GM18873 (cell line): ENCODE data around the gene RNF144B.
"Not testable (repeated sequence)": the region's sequence is repeated elsewhere in the genome, so short reads cannot be mapped to it uniquely, and the experiment has no call there.

Source experiments
- ATAC-seq: cut with Tn5 transposase; IDR thresholded peaks from one replicate; pipeline ENCODE4 v1.9.1; 2021; ENCODE audit warnings: mild to moderate bottlenecking, moderate library complexity, moderate number of reproducible peaks; ENCODE audit not compliant: unreplicated experiment, low FRiP score

Gene RNF144B

DNA sequence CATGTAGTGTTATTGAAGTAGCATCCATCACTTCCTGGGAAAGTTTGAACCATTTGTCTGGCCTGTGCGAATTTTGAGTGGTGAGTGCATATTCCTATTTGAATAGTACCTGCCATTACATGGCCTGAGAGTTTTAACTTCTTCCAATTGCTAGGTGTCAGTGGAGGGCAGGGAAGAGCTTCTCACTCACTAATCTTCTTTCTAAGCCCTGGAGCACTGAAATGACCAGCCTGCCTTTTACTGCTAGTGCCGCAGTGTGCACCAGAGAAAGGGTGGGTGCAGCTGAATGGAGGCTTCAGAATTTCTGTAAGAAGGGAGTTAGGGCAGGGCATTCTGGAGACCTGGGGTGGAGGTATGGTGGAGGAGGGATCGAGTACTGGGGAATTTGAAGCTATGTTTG is 45.5 kb downstream of the RNF144B start:
- no peak for ATAC-seq

DNA sequence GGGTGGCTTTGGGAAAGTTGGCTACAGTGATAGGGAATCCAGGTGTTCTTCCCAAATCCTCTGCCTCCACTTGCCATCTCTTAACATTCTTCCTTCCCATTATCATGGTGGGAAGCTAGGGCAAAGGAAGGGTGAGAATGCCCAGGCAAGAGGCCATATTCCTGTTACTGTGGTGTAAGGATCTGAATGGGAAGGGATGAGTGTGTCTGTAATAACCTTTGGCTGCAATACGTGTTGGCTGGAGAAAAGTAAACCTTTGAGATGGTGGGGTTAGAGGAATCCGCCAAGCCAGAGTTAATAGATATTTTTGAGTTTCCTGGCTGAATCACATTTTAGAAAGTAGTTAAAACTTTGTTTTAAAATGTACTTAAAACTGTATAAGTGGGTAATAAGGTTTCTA is 45.9 kb downstream of the RNF144B start:
- ATAC-seq = no peak

DNA sequence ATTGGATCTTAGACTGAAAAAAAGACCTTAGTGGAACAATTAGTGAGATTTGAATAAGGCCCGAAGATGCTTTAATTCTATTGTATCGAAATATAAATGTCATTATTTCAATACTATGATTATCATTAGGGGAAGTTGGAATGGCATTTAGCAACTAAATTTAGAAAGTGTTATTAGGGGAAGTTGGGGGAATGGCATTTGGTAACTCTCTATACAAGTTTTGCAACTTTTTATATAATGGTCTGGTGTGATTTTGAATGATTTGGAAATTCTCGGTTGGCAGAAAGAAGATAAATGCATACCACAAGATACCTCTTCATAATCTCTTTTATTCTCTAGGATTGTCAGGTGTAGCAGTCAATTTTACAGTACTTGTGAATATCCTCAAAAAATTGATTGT is 49.2 kb downstream of the RNF144B start:
- ATAC-seq = no peak

DNA sequence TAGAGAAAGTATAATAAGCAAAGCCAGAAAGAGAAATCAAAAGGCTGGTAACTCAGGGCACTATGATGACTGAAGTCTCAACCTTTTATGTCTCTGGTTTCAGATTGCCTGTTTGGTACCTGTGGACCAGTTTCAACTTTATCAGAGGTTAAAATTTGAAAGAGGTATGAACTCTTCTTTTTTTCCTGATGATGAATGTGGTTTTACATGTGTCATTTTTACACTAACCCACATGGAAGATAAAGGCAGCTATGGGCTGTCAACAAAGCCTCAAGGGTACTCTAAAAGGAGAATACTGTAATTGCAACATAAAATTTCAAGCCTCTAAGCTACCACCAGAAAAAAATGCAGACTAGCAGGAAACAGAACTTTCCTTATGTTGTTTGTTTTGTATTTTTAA is 52.4 kb downstream of the RNF144B start:
- ATAC-seq = no peak

DNA sequence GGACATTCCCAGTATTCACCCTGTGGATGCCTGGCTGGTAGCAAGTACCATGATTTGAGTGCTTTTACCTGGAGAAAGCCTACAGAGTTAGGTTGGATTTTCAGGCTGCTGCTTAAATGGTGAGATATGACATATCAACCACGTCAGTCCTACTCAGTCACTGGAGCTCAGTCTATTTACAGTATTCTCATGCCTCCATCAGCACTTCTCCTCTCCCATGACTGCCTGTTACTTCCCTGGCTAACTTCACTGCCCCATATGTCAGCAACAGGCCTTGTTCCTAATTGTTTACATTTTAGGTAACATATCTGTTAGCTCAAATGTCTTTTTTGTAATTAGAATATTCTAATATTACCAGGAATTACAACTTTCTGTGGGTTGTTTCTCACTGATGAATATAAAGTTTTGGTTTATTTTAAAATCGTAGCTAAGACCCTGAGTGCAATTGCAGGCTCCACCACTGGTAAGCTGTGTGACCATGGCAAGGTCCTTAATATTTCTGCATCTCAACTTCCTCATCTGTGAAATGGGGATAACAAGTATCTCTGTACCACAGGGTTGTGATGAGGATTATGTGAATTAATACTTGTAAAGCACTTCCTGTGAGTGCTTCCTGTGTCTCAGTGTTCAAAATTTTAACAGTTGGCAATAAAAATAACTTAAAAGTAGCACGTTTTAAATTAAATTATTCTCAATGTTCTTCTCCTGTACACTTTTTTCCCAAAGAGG is 54.3 kb downstream of the RNF144B start:
- ATAC-seq = no peak

DNA sequence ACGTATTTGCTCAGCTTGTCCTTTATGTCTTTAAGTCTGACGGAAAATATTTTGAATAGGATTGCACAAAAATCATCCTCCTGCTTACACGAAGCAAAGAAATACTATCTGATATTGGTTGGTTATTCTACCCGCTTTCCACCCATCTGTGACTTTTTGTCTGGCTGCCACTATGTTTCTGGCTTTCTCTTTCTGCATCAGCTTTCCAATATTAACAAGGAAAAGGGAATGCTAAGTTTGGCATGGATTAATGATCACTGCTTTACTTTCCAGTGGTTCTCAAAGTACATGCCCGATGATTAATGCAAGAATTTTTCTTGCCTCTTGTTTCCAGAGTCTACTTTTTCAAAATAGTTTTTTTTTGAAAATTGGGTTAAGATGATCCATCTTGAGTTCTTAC is 57.0 kb downstream of the RNF144B start:
- ATAC-seq = no peak

DNA sequence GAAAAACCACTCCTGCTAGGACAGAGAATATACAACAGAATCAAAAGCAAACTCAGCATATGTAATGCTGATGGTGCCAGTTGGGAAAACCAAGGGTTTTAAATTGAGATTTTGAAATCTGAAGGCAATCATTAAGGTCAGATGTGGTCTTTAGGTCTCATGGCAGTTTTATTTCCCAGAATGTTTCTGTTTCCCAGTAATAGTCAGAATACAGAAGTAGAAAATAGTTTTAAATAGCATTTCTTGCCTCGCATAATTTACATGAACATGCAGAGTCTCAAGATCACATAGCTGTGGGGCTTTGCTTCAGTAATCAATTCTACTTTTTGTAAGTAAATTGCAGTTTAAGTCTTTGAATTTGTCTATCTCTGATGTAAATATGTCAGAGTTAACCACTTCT is 58.1 kb downstream of the RNF144B start:
- ATAC-seq = no peak

DNA sequence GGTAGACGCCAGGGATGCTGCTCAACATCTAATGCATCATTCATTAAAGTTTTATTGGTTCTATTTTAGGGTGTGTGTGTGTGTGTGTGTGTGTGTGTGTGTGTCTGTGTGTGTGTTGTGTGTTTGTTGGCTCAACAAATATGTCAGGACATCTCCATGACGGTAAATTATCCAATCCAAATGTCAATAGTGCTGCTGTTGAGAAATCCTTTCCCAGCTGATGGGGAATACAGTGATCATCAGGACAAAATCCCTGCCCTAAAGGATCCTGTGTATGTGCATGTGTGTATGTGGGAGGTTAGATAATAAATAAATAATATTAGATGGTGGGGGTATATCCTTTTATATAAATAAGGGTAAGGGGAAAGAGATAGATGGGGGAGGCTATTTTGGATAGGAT is 59.6 kb downstream of the RNF144B start:
- no peak for ATAC-seq

DNA sequence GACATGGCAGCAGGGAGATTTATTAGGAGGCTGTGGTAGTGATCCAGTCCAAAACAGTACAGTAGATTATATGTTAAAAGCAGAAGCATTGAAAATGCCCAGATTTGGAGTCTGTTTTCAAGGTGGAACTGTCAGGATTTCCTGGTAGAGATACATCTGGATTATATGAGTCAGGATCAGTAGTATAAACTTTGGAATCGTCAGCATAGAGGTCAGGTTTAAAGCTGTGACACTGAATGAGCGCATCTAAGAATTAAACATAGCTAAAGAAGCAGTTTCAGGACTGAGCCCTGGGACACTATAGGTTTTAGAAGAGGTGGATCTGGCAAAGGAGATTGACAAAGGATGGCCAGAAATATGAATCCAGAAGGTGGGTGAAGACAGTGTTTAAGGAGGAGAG is 60.4 kb downstream of the RNF144B start:
- ATAC-seq = no peak

DNA sequence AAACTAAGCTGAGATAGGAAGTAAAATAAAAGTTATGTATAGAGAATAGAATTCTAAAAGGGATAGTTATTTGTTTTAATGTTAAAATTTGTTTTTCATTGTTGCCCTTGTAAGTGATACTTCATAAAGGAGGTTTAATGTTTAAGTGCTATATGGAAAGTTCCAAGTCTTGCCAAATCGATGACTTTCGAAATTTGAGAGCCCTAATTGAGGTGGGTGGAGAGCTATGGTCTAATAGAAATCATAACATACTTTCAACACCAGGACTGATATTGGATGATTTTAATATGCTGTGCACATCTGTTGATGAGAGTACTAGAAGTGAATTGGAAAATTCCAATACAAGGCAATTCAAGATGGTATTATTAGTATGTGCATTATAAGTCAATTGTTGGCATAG is 64.6 kb downstream of the RNF144B start:
- ATAC-seq = no peak

DNA sequence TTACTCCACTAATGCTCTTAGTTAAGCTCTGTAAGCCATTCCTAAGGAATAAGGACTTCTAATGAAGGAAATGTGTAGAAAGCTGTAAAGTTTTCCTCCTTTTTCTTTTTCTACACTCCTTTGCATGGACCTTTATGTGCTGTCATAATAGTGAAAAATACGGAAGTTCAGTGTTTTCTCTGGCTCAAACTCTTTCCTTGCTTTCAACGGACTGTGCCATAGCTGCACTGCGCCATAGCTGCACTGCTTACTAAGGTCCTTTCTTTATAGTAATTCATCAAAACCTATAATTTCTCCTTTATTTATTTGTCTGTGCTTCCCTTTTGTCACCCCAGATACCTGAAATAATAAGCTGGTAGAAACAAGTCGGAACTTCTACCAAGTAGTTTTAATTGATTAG is 67.3 kb downstream of the RNF144B start:
- ATAC-seq = no peak

DNA sequence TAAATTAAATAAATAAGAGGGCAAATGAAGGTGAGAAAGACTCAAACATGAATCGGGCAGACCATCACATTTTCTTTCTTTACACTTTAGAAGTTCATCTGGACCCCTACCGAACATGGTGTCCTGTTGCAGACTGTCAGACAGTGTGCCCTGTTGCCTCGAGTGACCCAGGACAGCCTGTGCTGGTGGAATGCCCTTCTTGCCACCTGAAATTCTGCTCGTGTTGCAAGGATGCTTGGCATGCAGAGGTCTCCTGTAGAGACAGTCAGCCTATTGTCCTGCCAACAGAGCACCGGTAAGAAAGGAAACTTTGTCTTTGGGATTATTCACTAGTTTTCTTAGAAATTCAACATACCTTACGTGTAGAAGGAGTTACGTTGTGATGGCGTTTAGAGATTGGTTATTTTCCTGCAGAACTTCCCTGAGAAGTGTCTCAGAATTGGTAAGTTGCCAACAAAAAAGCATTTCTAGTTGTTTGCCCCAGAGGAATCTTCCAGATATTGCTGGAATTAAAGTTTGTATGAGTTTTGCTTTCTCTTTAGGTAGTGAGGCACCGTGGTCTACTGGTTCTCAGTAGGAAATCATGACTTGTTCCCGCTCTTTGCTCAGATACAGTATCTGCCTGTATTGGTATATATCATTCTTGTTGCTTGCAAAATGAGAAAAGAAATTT is 70.1 kb downstream of the RNF144B start:
- ATAC-seq = no peak

DNA sequence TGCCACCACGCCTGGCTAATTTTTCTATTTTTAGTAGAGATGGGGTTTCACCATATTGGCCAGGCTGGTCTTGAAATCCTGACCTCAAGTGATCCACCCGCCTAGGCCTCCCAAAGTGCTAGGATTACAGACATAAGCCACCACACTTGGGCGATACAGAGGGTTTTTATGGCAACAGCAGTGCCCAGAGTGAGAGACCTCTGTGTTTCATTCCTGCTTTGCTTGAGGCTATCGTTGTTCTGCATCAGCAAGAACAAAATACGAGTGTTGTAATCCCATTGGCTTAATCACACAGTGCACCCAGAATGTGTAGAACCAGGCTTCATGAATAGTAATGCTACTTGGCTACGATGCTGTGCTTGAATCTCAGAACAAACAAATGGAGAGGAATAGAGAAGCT is 70.9 kb downstream of the RNF144B start:
- not testable (repeated sequence) for ATAC-seq

DNA sequence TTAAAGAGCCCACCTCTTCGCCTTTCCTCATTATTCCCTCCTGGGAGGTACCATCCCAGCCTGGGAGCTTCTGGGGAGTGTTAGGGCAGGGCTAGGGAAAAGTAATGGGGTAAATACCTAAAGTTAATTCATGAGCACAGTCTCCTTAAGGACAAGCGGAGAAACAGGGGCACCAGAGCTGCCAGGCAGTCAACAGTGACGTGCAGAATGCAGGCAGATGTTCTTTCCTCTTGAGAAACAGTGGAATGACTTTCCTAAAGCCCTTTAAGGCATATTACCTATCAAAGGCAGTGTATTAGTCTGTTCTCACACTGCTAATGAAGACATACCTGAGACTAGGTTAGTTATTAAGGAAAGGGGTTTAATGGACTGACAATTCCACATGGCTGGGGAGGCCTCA is 76.3 kb downstream of the RNF144B start:
- ATAC-seq = no peak

DNA sequence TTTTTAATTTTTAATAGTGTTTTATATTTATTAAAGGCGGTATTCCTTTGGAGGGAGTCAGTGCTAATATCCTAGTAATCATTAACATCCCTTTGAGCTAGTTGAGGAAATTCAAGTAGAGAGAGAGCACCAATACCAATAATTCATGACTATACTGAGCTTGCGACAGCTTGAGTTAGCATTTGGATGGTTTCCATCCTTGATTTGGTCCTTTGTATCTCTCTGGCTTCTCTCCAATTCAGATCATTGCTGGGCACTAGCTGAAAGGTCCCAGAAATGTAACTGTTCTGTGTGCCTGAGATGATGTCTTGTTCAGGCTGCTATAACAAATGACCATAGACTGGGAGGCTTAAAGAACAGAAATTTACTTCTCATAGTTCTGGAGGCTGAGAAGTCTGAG is 77.0 kb downstream of the RNF144B start:
- no peak for ATAC-seq

DNA sequence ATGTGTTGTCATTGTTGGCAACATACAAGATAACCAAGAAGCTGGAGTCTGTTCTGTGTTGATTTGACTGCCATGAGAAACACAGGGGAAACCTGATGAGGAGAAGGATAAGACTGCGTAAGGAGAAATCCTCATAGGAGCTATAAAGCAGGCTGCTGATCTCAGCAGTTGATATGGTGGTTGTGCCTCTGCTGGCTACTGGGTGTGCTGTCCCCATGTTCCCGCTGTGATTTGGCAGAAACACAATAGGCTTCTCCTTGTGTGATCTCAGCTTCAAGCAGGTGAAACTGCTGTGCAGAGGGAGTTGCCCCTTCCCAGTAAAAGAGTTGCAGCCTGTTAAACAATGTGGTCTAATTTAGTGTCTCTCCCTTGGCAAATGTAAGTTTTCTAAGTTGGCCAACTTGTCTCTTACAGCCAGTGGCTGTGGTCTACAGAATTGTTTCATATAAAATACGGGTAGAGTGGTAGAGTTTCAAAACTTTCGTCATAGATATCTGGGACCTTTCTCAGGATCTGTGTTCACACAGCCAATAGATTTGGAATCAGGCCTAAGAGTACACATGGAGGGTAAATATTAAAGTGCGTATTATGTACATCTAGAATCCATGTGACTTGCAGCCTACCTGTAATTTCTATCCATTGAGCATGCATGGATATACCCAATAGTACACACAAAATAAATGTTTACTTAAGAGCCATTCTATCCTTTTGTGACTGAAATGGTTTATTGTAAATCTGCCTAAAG is 78.4 kb downstream of the RNF144B start:
- ATAC-seq = no peak

DNA sequence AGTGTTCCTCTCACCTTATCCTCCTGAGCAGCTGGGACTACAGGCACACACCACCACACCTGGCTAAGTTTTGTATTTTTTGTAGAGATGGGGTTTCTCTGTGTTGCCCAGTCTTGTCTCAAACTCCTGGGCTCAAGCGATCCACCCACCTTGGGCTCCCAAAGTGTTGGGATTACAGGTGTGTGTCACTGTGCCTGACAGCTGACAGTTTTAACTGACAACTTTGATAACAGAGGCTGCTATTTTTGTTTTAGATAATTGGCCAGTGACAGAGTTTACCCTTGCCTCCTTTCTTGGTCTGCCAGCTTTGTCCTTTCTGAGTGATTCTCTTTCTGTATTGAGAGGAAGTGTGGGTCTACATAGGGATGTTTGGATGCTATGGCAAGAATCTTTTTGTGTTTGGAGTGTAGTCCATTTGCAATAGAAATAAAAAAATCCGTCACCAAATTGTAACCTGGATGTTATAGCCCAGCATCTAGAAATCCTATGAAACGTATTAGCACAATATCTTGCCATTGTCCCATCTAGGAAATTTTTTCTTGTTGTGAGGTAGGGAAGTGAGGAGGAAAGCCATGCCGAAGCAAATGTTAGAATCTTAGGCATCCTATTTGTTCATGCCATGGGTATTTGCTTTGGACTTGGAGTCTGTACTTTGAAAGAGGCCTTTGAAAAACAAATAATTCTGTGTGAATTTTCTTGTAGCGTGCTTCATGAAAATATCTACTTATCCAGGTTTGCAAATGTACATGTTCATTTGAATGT is 80.8 kb downstream of the RNF144B start:
- ATAC-seq = no peak

DNA sequence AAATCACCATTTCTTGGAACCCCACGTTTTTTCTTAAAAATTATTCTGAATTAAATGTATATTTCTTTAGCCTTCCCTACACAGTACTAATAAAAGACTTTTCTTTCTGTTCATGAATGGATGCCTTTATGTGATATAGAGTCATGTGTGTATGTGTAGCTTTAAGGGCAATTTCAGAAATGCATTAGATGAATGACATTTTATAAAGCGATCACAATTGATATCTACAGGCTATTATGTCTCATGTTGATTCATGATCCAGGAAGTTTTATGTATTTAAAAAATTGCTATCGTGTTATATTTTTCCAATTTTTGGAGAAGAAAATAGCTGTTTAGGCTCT is 81.3 kb downstream of the RNF144B start:
- ATAC-seq = no peak

DNA sequence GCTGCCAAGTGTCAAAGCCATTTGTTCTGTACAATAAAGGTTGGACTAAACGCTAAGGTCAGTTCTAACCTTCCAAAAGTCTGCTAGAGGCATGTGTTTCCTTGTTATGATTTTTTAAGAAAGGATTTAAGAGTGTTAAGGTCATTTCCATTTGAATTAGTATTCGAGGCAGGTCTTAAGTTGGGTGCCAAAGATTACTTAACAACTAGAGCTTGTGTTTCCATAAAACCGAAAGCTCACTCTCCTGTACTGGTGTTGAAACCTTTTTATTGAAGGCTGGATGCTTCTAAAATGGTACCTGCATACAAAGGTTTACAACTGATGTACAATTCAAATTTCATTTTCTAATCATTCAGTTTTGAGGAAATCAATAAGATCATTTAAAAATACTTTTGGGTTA is 82.4 kb downstream of the RNF144B start:
- no peak for ATAC-seq

DNA sequence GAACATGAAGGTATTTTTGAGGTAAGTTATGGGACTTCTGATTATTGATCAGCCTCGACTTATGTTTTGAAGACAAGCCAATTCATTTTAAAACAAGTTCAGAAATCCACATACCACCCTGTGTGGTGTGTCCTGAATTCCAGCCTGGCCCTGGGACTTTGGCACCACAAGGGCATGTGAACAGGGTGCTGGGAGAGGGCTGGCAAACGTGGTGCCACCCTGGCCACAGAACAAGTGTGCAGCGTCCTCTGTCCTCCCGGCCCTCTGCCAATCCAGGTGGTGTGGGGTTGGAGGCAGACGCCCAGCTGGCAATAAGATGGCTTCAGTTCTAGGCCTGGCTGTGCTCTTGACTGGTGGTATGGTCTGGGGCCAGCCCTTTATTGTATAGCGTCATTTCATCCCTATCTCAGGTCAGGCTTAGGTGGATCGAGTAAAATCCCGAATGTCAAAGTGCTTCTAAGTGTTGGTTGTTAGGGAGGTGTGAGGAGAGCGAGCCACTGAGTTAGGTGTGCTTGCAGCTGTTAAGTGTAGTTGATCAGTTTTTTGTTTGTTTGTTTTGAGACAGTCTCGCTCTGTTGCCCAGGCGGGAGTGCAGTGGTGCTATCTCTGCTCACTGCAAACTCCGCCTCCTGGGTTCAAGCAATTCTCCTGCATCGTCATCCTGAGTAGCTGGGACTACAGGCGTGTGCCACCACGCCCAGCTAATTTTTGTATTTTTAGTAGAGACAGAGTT is 84.2 kb downstream of the RNF144B start:
- no peak for ATAC-seq
